RPMI8226 (cell line): ENCODE results near the gene RASA3.
"Not testable (repeated sequence)": the region's sequence is repeated elsewhere in the genome, so short reads cannot be mapped to it uniquely, and the experiment has no call there.

ENCODE experiments used
- DNase-seq: peaks from one replicate; pipeline ENCODE4 v3.0.0-alpha.2; 2015

RASA3 gene

GRCh38 chr13:114125589-114125988 is 6.8 kb downstream of the RASA3 start:
- no peak for DNase-seq

GRCh38 chr13:114124921-114125320 is 7.5 kb downstream of the RASA3 start:
- no peak for DNase-seq

DNA sequence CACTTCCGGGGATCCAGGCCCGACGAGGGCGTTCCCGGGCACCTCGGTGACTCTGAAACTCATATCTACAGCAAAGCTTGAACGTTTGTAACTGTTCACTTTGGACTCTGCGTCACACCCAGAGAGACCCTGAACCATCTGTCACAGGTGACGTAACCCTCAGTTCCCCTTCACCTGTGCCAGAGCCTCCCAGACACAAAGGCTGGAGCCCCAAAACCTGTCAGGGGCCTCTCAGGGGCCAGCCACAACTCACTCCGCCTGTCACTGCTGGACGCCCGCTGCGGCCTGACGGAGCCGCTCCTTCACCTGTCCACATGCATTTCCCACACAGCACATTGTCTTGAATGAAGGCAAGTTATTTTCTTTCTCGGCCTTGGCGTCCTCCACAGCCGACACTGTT is 8.0 kb downstream of the RASA3 start:
- no peak for DNase-seq

GRCh38 chr13:114123876-114124275 is 8.5 kb downstream of the RASA3 start:
- DNase-seq: no peak

DNA sequence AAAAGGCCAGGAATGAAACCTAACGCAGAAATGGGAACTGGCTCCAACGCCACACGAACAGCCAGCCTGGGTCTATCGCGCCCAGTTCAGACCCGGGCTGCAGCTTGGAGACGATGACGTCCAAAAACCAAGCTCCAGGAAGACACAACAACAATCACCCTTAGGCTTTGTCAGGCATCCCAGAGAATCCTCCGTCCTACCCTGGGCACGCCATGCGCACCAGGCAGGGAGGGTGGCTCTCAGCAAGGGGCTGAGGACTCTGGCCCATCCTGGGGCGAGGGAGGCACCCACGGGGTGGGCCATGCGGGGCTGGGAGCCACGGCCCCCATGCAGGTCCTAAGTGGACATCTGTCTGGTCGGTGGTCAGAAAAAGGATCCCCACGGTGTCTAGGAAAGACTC is 9.0 kb downstream of the RASA3 start:
- no peak for DNase-seq

- DNase-seq: no peak
Observed at GRCh38 chr13:114122591-114123211, 9.7 kb downstream of the RASA3 start.

GRCh38 chr13:114122127-114122511 is 10.3 kb downstream of the RASA3 start:
- DNase-seq: no peak

DNA sequence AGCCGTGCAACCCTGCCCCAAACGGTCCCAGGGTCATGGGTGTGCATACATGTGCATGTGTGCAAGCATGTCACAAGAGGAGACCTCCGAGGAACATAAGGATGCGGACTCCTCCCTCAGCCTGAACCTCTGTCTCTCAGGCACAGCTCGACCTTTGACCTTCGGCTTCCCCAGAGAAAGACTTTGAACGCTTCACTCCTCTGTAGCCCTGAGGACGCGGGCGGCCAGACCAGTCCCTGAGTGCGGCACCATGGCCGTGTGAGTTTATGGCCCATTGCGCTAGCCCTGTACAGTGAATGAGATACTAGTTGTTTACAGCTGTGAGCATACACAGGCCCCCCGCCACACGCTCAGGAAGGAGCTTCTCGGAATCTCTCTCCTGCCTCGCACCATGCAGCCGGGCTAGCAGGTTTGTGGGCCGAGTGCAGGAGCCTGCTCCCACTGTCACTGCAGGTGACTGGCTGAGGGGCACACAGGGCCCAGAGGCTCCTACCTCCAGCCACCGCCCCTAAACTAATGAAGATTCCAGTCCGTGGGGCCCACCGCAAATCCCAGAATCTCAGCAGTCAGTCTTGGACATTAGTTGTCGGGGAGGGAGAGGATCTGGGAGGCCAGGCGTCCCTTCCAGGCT is 10.8 kb downstream of the RASA3 start:
- DNase-seq: no peak

DNA sequence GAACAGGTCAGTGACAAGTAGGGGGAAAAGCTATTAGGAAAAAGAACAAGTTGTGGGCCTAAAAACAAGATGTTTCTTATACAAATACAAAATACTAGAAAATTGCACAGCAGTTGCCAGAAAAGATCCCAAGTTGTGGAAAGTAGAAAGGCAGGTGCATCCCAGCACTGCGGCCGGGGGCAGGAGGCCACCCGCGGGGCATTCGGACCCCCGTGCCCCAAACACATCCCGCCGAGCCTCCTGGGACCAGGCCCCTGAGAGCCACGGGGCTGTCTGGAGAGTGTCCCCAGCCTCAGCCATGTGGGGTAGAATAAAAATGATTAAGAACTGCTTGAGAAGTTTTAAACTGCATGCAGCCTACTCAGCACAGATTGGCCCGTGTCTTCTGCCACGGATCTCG is 11.4 kb downstream of the RASA3 start:
- DNase-seq: no peak

DNA sequence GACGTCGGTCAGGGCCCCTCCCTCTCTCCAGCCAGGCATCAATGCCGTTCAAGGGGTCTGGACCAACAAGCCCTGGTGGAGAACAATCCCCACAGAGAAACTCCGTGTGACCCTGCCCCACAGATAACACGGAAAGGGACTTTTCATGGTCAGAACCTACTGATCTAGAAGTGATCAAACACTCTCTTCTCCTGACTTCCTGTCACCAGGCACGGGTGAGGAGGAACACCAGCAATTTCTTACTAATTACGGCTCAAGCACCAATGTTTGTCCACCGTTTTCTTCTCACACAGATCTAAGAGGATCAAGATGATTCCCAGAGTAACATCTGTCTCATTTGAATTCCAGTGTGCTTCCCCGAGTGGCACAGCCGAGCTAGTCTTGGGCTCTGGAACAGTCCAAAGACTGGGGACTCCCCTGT is 11.8 kb downstream of the RASA3 start:
- DNase-seq: no peak

DNA sequence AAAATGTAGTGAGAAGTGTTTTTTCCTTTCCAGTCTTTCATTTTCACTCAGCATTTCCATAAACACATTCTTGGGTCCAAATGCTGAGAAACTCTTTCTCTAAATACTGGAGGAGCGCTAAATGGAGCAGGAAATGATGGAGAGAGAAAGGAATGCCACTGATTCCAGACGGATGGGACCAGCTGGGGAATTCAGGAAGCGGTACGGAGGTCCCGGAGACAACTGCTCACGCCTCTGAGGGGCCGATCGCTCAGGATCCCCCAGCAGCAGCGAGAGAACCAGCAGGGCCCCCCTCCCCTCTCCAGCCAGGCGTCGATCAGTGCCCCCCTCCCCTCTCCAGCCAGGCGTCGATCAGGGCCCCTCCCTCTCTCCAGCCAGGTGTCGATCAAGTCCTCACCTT is 13.2 kb downstream of the RASA3 start:
- no peak for DNase-seq

GRCh38 chr13:114118511-114119123 is 13.8 kb downstream of the RASA3 start:
- no peak for DNase-seq

- DNase-seq: no peak
Observed at GRCh38 chr13:114118086-114118485, 14.3 kb downstream of the RASA3 start.

DNA sequence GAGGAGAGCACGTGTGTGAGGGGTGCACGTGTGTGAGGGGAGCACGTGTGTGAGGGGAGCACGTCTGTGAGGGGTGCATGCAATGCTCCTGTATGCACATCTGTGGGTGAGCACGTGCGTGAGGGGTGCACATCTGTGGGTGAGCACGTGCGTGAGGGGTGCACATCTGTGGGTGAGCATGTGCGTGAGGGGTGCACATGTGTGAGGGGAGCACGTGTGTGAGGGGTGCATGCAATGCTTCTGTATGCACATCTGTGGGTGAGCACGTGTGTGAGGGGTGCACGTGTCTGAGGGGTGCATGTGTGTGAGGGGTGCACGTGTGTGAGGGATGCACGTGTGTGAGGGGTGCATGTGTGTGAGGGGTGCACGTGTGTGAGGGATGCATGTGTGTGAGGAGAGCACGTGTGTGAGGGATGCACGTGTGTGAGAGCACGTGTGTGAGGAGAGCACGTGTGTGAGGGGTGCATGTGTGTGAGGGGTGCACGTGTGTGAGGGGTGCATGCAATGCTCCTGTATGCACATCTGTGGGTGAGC is 15.0 kb downstream of the RASA3 start:
- DNase-seq: not testable (repeated sequence)

GRCh38 chr13:114116734-114117133 is 15.7 kb downstream of the RASA3 start:
- no peak for DNase-seq

- DNase-seq: no peak
Observed at GRCh38 chr13:114115796-114116195, 16.6 kb downstream of the RASA3 start.

GRCh38 chr13:114115191-114115671 is 17.2 kb downstream of the RASA3 start:
- no peak for DNase-seq

GRCh38 chr13:114114666-114115065 is 17.8 kb downstream of the RASA3 start:
- DNase-seq: not testable (repeated sequence)

- no peak for DNase-seq
Observed at GRCh38 chr13:114114006-114114640, 18.3 kb downstream of the RASA3 start.

DNA sequence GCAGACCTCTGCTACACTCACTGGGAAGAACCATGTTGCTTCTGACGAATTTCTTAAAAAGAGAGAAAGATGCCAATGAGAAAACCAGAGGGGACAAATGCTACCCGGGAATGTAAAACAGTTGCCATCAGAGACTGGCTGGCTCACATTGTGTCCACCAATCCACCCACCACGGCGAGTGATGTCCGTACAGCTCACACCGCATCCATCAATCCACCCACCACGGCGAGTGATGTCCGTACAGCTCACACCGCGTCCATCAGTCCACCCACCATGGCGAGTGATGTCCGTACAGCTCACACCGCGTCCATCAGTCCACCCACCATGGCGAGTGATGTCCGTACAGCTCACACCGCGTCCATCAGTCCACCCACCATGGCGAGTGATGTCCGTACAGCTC is 19.0 kb downstream of the RASA3 start:
- DNase-seq: not testable (repeated sequence)

DNA sequence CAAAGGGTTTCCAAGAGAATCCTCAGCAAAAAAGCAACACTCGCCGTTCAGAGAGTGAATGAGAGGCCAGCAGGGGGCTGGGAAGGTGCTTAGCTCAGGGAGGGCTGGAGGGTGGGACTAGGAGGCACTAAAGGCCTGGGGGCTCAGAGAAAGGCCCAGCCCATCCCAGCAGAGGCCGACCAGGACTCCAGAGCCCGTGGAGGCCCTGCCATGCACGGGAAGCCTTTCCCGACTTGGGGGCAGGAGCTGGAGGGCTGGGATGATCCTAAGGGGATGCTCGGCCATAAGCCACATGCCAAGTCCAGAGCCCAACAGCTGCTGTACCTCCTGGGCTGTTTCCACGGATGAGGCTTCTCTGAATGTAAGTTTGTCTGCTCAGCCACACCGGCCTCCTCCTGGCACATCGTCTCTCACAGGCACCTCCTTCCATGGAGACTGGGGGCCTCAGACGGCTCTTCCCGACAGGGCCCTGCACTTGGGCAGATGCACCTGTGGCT is 19.5 kb downstream of the RASA3 start:
- no peak for DNase-seq

- DNase-seq: no peak
Observed at GRCh38 chr13:114112231-114112825, 20.1 kb downstream of the RASA3 start.

GRCh38 chr13:114111577-114111976 is 20.8 kb downstream of the RASA3 start:
- no peak for DNase-seq
